Mucosa of descending colon (tissue), 3 donors: ENCODE data around the gene IMPG1. TPM values are rescaled to one million over a fixed set of nuclear protein-coding genes. Genes with fewer than 3 reads are reported as not detected.

Source experiments
- ATAC-seq: fragments of 200-7000 bp; cut with Tn5 transposase; one replicate; pipeline ENCODE4 v1.9.1; 2020; ENCODE audit warnings: mild to moderate bottlenecking, moderate library complexity
- DNase-seq, 3 donors: peaks; one replicate each; pipeline ENCODE4 v3.0.0-alpha.2; 2020
- H3K36me3 ChIP-seq: fragments of 200-600 bp; one replicate; pipeline ENCODE4 v1.8.0; 2021; ENCODE audit warnings: low read depth, mild to moderate bottlenecking
- H3K4me1 ChIP-seq: fragments of 200-600 bp; one replicate; pipeline ENCODE4 v1.8.0; 2021; ENCODE audit warnings: low read depth, mild to moderate bottlenecking
- H3K4me3 ChIP-seq: fragments of 200-600 bp; one replicate; pipeline ENCODE4 v1.8.0; 2021; ENCODE audit warnings: mild to moderate bottlenecking
- H3K9me3 ChIP-seq: fragments of 200-600 bp; one replicate; pipeline ENCODE4 v1.8.0; 2021; ENCODE audit warnings: mild to moderate bottlenecking
- intact Hi-C, 2 donors: fragments of 100-400 bp; cut with DNase I in 1 of 2; cut with micrococcal nuclease in 1 of 2; formaldehyde crosslinking; loops; one replicate each; pipeline versions ENCODE4 v1.11.0 to v1.11.1; 2022; cut with DNase I, micrococcal nuclease
- total RNA-seq, 3 donors: library from RNA; stranded (reverse); fragmentation: NEBNext Ultra II Directional in 2 of 3; extraction: Animal tissue kit (Norgen Biotek cat#: 25700) in 2 of 3; gene quantifications; one replicate each; pipeline versions ENCODE4 v1.2.1 to v1.2.4, GENCODE V29; 2021 to 2023
- TF ChIP-seq, protein P1 (sequence below): fragments of 200-600 bp; IDR thresholded peaks from one replicate; pipeline ENCODE4 v1.8.0; 2022; ENCODE audit warnings: antibody characterized with exemption, mild to moderate bottlenecking
- donor health status: DM: no; HTN: no; CAD: no; lungs with moderate emphysema.
- donor health status: DM: no; HTN: no; CAD: no.
- donor health status: DM: no; HTN: yes; CAD: no.

The IMPG1 gene
- total RNA-seq, 3 donors from 2014 or later, result not detected

DNA sequence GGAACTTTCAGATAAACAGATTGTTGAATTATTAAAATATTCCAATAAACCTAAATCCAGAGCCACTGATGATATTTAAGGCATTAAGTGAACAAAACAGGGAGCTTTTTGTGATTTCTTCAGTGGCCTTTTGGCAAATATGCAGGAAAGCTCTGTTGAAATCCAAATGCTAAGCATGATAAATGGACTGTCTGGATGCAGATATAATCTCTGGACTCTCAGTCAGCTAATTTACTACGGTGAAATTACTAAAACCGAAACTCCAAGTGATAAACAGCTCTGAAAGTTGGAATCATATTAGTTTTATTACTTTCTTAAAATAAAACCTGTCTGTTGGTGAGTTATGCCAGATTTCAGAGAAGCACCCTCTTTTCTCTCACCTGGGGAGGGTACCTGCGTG lies 120.3 kb downstream of the IMPG1 start:
- ATAC-seq (no peak), DNase-seq (no peak)
- no peaks in the 10 kb centered on the region for H3K36me3 ChIP-seq
- H3K4me3 ChIP-seq, result no peak overlapping the region
- intact Hi-C loops, result no loop called here
- H3K4me1 ChIP-seq, result no peaks in the 10 kb centered on the region
- TF ChIP-seq, protein P1, sequence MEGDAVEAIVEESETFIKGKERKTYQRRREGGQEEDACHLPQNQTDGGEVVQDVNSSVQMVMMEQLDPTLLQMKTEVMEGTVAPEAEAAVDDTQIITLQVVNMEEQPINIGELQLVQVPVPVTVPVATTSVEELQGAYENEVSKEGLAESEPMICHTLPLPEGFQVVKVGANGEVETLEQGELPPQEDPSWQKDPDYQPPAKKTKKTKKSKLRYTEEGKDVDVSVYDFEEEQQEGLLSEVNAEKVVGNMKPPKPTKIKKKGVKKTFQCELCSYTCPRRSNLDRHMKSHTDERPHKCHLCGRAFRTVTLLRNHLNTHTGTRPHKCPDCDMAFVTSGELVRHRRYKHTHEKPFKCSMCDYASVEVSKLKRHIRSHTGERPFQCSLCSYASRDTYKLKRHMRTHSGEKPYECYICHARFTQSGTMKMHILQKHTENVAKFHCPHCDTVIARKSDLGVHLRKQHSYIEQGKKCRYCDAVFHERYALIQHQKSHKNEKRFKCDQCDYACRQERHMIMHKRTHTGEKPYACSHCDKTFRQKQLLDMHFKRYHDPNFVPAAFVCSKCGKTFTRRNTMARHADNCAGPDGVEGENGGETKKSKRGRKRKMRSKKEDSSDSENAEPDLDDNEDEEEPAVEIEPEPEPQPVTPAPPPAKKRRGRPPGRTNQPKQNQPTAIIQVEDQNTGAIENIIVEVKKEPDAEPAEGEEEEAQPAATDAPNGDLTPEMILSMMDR, result no peak
- H3K9me3 ChIP-seq, result no peaks in the 10 kb centered on the region

DNA sequence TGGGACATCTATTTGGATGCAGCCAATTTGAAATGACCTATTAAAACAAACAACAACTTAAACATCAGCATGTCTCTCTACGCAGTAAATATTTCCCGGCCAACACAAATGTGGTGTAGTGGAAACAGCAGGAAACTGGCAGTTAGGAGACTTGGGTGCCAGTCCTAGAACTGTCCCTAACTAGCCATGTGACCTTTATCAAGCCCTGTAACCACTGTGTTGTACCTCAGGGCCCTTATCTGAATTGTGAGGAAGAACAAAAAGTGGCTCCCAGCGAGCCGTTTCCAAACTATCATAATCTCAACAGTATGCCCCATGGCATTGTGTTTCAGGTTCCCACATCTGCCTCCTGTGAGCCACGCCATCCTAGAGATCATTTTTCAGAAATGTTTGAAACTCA lies 124.5 kb downstream of the IMPG1 start:
- H3K4me1 ChIP-seq, result no peaks in the 10 kb centered on the region
- DNase-seq (no peak), ATAC-seq (no peak)
- H3K9me3 ChIP-seq, result no peaks in the 10 kb centered on the region
- TF ChIP-seq, protein P1, result no peak
- intact Hi-C loops, result no loop called here
- H3K36me3 ChIP-seq, result no peaks in the 10 kb centered on the region
- no peak overlapping the region for H3K4me3 ChIP-seq

DNA sequence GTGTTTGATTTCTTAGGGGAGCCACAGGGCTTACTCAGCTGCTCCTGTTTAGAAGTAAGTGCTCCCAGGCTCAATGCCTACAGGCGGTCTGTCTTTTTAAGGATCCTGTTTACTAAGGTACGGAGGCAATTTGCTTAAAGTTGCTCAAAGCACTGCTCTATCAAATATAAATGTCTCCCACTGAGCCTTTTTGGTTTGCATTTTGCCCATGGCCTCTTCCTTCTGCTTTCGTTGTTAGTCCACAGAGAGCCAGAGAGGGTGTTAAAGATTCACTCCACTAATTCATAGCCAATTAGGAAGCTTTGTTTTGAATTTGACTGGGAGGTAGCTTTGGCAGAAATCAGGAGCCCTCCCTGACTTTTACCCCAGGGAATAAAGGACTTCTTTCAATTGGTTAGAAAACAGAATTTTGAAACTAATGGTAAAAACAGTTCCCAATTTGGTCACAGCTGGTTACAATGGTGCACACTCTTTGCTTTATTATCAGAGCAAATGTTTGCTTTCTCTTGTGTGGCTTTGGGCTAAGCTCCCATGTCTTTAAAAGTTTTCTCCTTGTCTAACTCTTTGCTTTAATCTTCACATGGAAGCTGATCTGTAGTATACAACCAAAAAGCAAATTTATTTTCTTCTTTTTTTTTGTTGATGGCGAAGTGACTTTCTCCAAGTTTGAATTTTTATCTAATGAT lies 126.2 kb downstream of the IMPG1 start:
- Histone ChIP-seq H3K4me1 (no peaks in the 10 kb centered on the region), H3K36me3 (no peaks in the 10 kb centered on the region), H3K9me3 (no peaks in the 10 kb centered on the region), H3K4me3 (no peak overlapping the region)
- ATAC-seq, result no peak
- intact Hi-C loops, result no loop called here
- DNase-seq, result no peak
- TF ChIP-seq, protein P1, result no peak

DNA sequence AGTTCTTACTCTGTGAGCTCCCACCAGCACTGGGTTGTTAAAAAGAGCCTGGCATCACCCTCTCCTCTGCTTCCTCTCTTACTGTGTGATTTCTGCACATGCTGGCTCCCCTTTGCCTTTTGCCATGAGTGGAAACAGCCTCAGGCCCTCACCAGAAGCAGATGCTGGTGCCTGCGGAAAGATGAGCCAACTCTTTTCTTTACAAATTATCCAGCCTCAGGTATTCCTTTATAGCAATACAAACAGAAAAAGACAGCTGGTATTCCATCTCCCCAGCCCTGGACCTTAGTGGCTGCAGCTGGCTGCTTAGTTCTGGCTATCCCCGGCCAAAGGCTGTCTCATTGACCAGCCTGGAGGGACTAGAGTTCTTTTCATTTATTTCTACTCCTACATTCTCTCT lies 129.1 kb downstream of the IMPG1 start:
- ATAC-seq (no peak), DNase-seq (no peak)
- intact Hi-C loops, result no loop called here
- H3K4me1 ChIP-seq, result no peaks in the 10 kb centered on the region
- no peaks in the 10 kb centered on the region for H3K36me3 ChIP-seq
- no peaks in the 10 kb centered on the region for H3K9me3 ChIP-seq
- TF ChIP-seq, protein P1, result no peak
- no peak overlapping the region for H3K4me3 ChIP-seq

DNA sequence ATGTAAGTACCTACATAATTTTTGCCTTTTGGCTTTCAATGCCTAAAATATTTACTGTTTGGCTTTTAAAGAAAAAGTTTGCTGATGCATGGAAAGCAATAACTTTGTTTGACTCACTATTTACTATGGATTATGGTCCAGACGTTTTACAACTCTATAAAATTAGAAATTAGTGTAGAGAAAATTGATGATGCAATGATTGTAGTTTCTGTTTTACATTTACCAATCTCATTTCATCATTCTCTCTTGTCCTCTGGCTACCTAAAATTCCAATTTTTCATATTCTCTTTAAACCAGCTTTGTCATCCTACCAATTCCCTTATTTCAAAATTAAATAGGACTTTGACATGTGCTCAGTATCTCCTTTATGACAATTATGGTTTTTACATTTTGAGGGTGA lies 131.0 kb downstream of the IMPG1 start:
- Histone ChIP-seq H3K4me3 (no peak overlapping the region), H3K36me3 (no peaks in the 10 kb centered on the region), H3K9me3 (no peaks in the 10 kb centered on the region), H3K4me1 (no peaks in the 10 kb centered on the region)
- DNase-seq (no peak), ATAC-seq (no peak)
- TF ChIP-seq, protein P1, result no peak
- intact Hi-C loops, result no loop called here

DNA sequence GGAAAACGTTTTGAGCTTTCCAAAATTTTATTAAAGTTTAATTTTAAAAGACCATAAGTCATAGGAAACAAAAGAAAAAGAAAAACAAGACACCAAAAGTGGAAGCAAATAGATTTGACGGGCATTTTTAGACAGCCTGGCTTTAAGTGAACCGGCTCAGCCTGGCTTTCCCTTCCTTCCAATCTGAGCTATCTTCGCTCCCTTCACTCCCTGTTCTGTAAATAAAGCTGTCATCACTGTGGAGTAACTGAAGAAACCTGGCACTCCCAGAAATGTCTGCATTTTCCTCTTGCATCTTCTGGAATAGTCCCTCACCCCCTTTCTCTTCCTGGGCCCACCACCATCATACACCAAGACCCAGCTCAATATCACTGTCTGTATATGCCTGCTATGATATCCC lies 131.9 kb downstream of the IMPG1 start:
- DNase-seq, result no peak
- no peak for ATAC-seq

More for the DNA sequence above, 131.9 kb downstream of the IMPG1 start:
- intact Hi-C loops, result no loop called here
- no peaks in the 10 kb centered on the region for H3K36me3 ChIP-seq
- H3K9me3 ChIP-seq, result no peaks in the 10 kb centered on the region
- H3K4me3 ChIP-seq, result no peak overlapping the region
- TF ChIP-seq, protein P1, result no peak
- no peaks in the 10 kb centered on the region for H3K4me1 ChIP-seq
